Activated CD4-positive, alpha-beta T cell treated with anti-CD3 and anti-CD28 coated beads, Interleukin-2, amount 50 U/mL, for 24 hours (primary cell): ENCODE data around the gene ADGRG7.

Source experiments
- DNase-seq, 2 donors: peaks; one replicate each; pipeline ENCODE4 v3.0.0-alpha.2; 2020; ENCODE audit warnings: low read depth in 1 of 2, low spot score in 1 of 2

Gene ADGRG7

GRCh38 chr3:100732435-100732834, 123.0 kb downstream of the ADGRG7 start:
- DNase-seq = no peak

- DNase-seq = no peak
Observed at GRCh38 chr3:100737334-100737733, 127.9 kb downstream of the ADGRG7 start.

- DNase-seq = no peak
Observed at GRCh38 chr3:100740207-100740606, 130.8 kb downstream of the ADGRG7 start.

- no peak for DNase-seq
Observed at GRCh38 chr3:100743535-100743934, 134.1 kb downstream of the ADGRG7 start.

GRCh38 chr3:100744671-100745070, 135.3 kb downstream of the ADGRG7 start:
- DNase-seq = no peak
